ENCODE data around the gene FAM78A.

Gene FAM78A

DNA sequence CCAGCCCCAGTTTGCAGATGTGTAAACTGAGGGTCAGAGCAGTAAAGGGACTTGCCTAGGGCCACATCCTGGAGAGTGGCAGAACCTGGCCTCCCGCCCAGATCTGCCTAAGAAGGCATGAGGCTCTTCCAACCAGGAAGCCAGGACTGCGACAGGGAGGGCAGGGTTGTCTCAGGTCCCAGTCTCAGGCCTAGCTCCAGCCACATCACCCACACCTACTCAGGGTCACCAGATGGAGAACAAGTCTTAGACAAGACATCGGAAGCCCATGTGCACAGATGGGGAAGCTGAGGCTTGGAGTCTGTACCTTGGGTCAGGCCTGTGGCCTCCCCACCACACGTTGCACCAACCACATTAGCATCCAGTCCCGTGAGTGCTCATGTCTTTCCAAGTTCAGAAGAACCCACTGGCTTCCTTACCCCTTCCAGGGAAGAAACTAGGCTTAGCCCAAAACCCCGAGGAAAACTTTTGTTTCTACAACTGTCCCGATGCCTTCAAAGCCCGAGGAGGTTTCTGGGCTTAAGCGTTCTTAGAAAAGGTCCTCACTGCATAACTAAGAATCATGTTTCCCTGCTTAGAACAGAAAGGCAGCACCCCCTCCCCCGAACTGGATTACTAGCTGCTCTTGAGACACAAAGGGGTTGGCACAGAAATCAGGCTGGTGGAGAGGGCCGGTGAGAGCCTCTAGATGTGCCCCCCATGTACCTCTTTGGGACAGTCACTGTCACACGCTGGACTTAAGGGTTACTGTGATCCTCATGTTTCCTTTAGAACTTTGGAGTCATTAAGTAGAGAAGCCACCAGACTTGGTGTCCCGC lies 2.2 kb downstream of the FAM78A start:
- Histone ChIP-seq H3K79me2 (ENCODE audit: insufficient read depth, low read length) (peaks cover 72% of the 10 kb centered on the region), H3K4me2 (ENCODE audit: low read depth, low read length, poor library complexity, severe bottlenecking) (peak overlapping the region; percentile 90), H3K4me1 (ENCODE audit: insufficient read depth, low read length, poor library complexity, severe bottlenecking) (peaks cover 73% of the 10 kb centered on the region), H3K9me2 (replicated peaks; ENCODE audit: low read depth, low read length) (no peaks in the 10 kb centered on the region), H3K36me3 (ENCODE audit: insufficient read depth, low read length) (no peaks in the 10 kb centered on the region), H3K27me3 (ENCODE audit: insufficient read depth, low read length, poor library complexity, severe bottlenecking) (no peaks in the 10 kb centered on the region), H2AFZ (ENCODE audit: low read length) (no peak overlapping the region), H3K4me3 (ENCODE audit: low read length, poor library complexity, severe bottlenecking) (peak overlapping the region; percentile 67), H3K9ac (ENCODE audit: low read depth, low read length, poor library complexity, severe bottlenecking) (peak overlapping the region; percentile 84), H3F3A (ENCODE audit: low read depth) (no peaks in the 10 kb centered on the region), H3K9me3 (ENCODE audit: insufficient read depth, low read depth, low read length) (no peaks in the 10 kb centered on the region), H4K20me1 (ENCODE audit: insufficient read depth, low read length, poor library complexity, severe bottlenecking) (no peaks in the 10 kb centered on the region)
- TF ChIP-seq CTCF (conservative IDR thresholded peaks at IDR 0.05; ENCODE audit: low read length) (no peak), EZH2phosphoT487 (IDR thresholded peaks at IDR 0.05; ENCODE audit: borderline replicate concordance) (no peak)

GRCh38 chr9:131273146-131273855 lies 3.0 kb downstream of the FAM78A start:
- H3K4me1 ChIP-seq (ENCODE audit: insufficient read depth, low read length, poor library complexity, severe bottlenecking), result peaks cover 69% of the 10 kb centered on the region
- TF ChIP-seq CTCF (conservative IDR thresholded peaks at IDR 0.05; ENCODE audit: low read length), result no peak
- no peak for TF ChIP-seq EZH2phosphoT487 (IDR thresholded peaks at IDR 0.05; ENCODE audit: borderline replicate concordance)
- H3K9ac ChIP-seq (ENCODE audit: low read depth, low read length, poor library complexity, severe bottlenecking), result peak overlapping the region; percentile 84
- H3K36me3 ChIP-seq (ENCODE audit: insufficient read depth, low read length), result no peaks in the 10 kb centered on the region
- no peaks in the 10 kb centered on the region for H3F3A ChIP-seq (ENCODE audit: low read depth)
- no peaks in the 10 kb centered on the region for H3K27me3 ChIP-seq (ENCODE audit: insufficient read depth, low read length, poor library complexity, severe bottlenecking)
- H2AFZ ChIP-seq (ENCODE audit: low read length), result no peak overlapping the region
- peak overlapping the region; percentile 90 for H3K4me2 ChIP-seq (ENCODE audit: low read depth, low read length, poor library complexity, severe bottlenecking)
- peaks cover 80% of the 10 kb centered on the region for H3K79me2 ChIP-seq (ENCODE audit: insufficient read depth, low read length)
- H3K9me2 ChIP-seq (replicated peaks; ENCODE audit: low read depth, low read length), result no peaks in the 10 kb centered on the region
- no peaks in the 10 kb centered on the region for H4K20me1 ChIP-seq (ENCODE audit: insufficient read depth, low read length, poor library complexity, severe bottlenecking)
- H3K9me3 ChIP-seq (ENCODE audit: insufficient read depth, low read depth, low read length), result no peaks in the 10 kb centered on the region
- H3K4me3 ChIP-seq (ENCODE audit: low read length, poor library complexity, severe bottlenecking), result peak overlapping the region; percentile 67

GRCh38 chr9:131272212-131272611 lies 4.1 kb downstream of the FAM78A start:
- H3K4me2 ChIP-seq (ENCODE audit: low read depth, low read length, poor library complexity, severe bottlenecking), result peak overlapping the region; percentile 90
- H3K79me2 ChIP-seq (ENCODE audit: insufficient read depth, low read length), result peaks cover 91% of the 10 kb centered on the region
- peaks cover 75% of the 10 kb centered on the region for H3K4me1 ChIP-seq (ENCODE audit: insufficient read depth, low read length, poor library complexity, severe bottlenecking)
- H3K36me3 ChIP-seq (ENCODE audit: insufficient read depth, low read length), result no peaks in the 10 kb centered on the region
- peak overlapping the region; percentile 77 for H3K9ac ChIP-seq (ENCODE audit: low read depth, low read length, poor library complexity, severe bottlenecking)
- no peaks in the 10 kb centered on the region for H3K27me3 ChIP-seq (ENCODE audit: insufficient read depth, low read length, poor library complexity, severe bottlenecking)
- TF ChIP-seq EZH2phosphoT487 (IDR thresholded peaks at IDR 0.05; ENCODE audit: borderline replicate concordance) (no peak), CTCF (conservative IDR thresholded peaks at IDR 0.05; ENCODE audit: low read length) (no peak)
- H3K9me3 ChIP-seq (ENCODE audit: insufficient read depth, low read depth, low read length), result no peaks in the 10 kb centered on the region
- H3F3A ChIP-seq (ENCODE audit: low read depth), result no peaks in the 10 kb centered on the region
- no peaks in the 10 kb centered on the region for H3K9me2 ChIP-seq (replicated peaks; ENCODE audit: low read depth, low read length)
- no peaks in the 10 kb centered on the region for H4K20me1 ChIP-seq (ENCODE audit: insufficient read depth, low read length, poor library complexity, severe bottlenecking)
- peak overlapping the region; percentile 73 for H3K4me3 ChIP-seq (ENCODE audit: low read length, poor library complexity, severe bottlenecking)
- H2AFZ ChIP-seq (ENCODE audit: low read length), result no peak overlapping the region
